Measurements from ENCODE around the gene PRELID1. TPM values are rescaled to one million over a fixed set of nuclear protein-coding genes. Genes with fewer than 3 reads are reported as not detected.

Gene PRELID1
- total RNA-seq, 2 experiments from 2014 or later, result 232 to 249 TPM

GRCh38 chr5:177308740-177309139 lies 5.1 kb downstream of the PRELID1 start:
- Histone ChIP-seq H3K4me3 (ENCODE audit: low read depth, low read length, poor library complexity, severe bottlenecking) (no peak overlapping the region), H3K9me2 (ENCODE audit: insufficient read depth, low read length) (no peaks in the 10 kb centered on the region), H3K9me3 (ENCODE audit: low read length) (no peaks in the 10 kb centered on the region), H4K20me1 (ENCODE audit: insufficient read depth, low read length) (peaks cover 29% of the 10 kb centered on the region), H3K36me3 (ENCODE audit: insufficient read depth, low read length) (peaks cover 64% of the 10 kb centered on the region), H2AFZ (ENCODE audit: low read length) (no peak overlapping the region), H3K79me2 (ENCODE audit: insufficient read depth, low read depth, low read length) (peaks cover 36% of the 10 kb centered on the region), H3K4me2 (ENCODE audit: low read length) (peak overlapping the region; percentile 86), H3K27ac (ENCODE audit: low read depth, low read length, poor library complexity, severe bottlenecking) (peak overlapping the region; percentile 92), H3K4me1 (ENCODE audit: insufficient read depth, low read length, poor library complexity, severe bottlenecking) (peaks cover 71% of the 10 kb centered on the region)
- POLR2A ChIA-PET, result interaction anchor here (0.6 to 1.2 kb wide), 4 partner anchors 10 to 198 kb away, joined by 3 to 4 read pairs (median 4); no protein-coding TSS in a partner anchor
- no TSS peak for BruUV-seq (replicated peaks)
- TF ChIP-seq EZH2phosphoT487 (IDR thresholded peaks at IDR 0.05; ENCODE audit: borderline replicate concordance, low read depth, low read length) (no peak), CTCF (conservative IDR thresholded peaks at IDR 0.05; ENCODE audit: low read length) (no peak)
- no peak for DNase-seq (ENCODE audit: low spot score)
- intact Hi-C loops (cut with micrococcal nuclease; ENCODE audit: unreplicated experiment), result loop anchor here (10.0 kb wide), 1 partner anchor 314 kb away; no protein-coding TSS in a partner anchor
- CTCF ChIA-PET (ENCODE audit: unreplicated experiment), result interaction anchor here (0.5 to 0.9 kb wide), 4 partner anchors 12 to 180 kb away, joined by 3 to 5 read pairs (median 4); no protein-coding TSS in a partner anchor

GRCh38 chr5:177309351-177310191 lies 6.0 kb downstream of the PRELID1 start:
- BruUV-seq (replicated peaks), result no TSS peak
- ChIA-PET CTCF (ENCODE audit: unreplicated experiment) (interaction anchor here (0.5 to 1.9 kb wide), 5 partner anchors 8 to 244 kb away, joined by 3 to 6 read pairs (median 4); partner anchors contain the start of gene LMAN2), POLR2A (interaction anchor here (0.5 to 1.7 kb wide), 9 partner anchors 8 to 385 kb away, joined by 3 to 5 read pairs (median 3); partner anchors contain the start of gene LMAN2)
- peaks cover 57% of the 10 kb centered on the region for H3K36me3 ChIP-seq (ENCODE audit: insufficient read depth, low read length)
- peaks cover 71% of the 10 kb centered on the region for H3K4me1 ChIP-seq (ENCODE audit: insufficient read depth, low read length, poor library complexity, severe bottlenecking)
- peak overlapping the region; percentile 94 for H3K4me3 ChIP-seq (ENCODE audit: low read depth, low read length, poor library complexity, severe bottlenecking)
- H2AFZ ChIP-seq (ENCODE audit: low read length), result no peak overlapping the region
- peak overlapping the region; percentile 86 for H3K4me2 ChIP-seq (ENCODE audit: low read length)
- peaks cover 28% of the 10 kb centered on the region for H3K79me2 ChIP-seq (ENCODE audit: insufficient read depth, low read depth, low read length)
- no peaks in the 10 kb centered on the region for H3K9me3 ChIP-seq (ENCODE audit: low read length)
- TF ChIP-seq CTCF (conservative IDR thresholded peaks at IDR 0.05; ENCODE audit: low read length) (peak; percentile 96), EZH2phosphoT487 (IDR thresholded peaks at IDR 0.05; ENCODE audit: borderline replicate concordance, low read depth, low read length) (no peak)
- H3K9me2 ChIP-seq (ENCODE audit: insufficient read depth, low read length), result no peaks in the 10 kb centered on the region
- peaks cover 24% of the 10 kb centered on the region; the same call in 1 of the 2 replicates for H4K20me1 ChIP-seq (ENCODE audit: insufficient read depth, low read length)
- intact Hi-C loops (cut with micrococcal nuclease; ENCODE audit: unreplicated experiment), result loop anchor here (5.0 to 10.0 kb wide), 3 partner anchors 198 to 315 kb away; partner anchors contain the start of gene DOK3
- peak overlapping the region; percentile 92 for H3K27ac ChIP-seq (ENCODE audit: low read depth, low read length, poor library complexity, severe bottlenecking)
- peak; percentile 78 for DNase-seq (ENCODE audit: low spot score)

All from OCI-LY7 (cell line).